Keratinocyte (primary cell): ENCODE data around the gene CDR2L. TPM values are rescaled to one million over a fixed set of nuclear protein-coding genes. Genes with fewer than 3 reads are reported as not detected.
A peak's percentile ranks its signal among the peaks of the same experiment; 100 is the strongest.

ENCODE experiments used
- DNase-seq: peaks from one replicate; pipeline ENCODE4 v3.0.0-alpha.2; 2011; ENCODE audit warnings: low read depth, missing footprints, low spot score
- FAIRE-seq: peaks from 2 replicates; lab custom pipeline; 2011; peaks lifted over from hg19 to GRCh38; lab: Jason Lieb, UNC
- H2AFZ ChIP-seq: 2 replicates; pipeline ENCODE4 v1.6.0; 2012; ENCODE audit warnings: low read length, control low read depth, inconsistent platforms; ENCODE audit not compliant: control insufficient read depth
- H3K27ac ChIP-seq: 2 replicates; pipeline ENCODE4 v1.5.1; 2011; ENCODE audit warnings: low read length; ENCODE audit not compliant: control insufficient read depth, insufficient read depth
- H3K27me3 ChIP-seq: 3 replicates; pipeline ENCODE4 v1.6.0; 2011; ENCODE audit warnings: low read length; ENCODE audit not compliant: control insufficient read depth, insufficient read depth; ENCODE audit errors: extremely low read depth
- H3K36me3 ChIP-seq, 2 experiments: 2 replicates in 1 of 2; 3 replicates in 1 of 2; pipeline ENCODE4 v1.5.1; 2011; ENCODE audit warnings: low read length in 2 of 2, mild to moderate bottlenecking in 1 of 2; ENCODE audit not compliant: control insufficient read depth in 2 of 2, insufficient read depth in 2 of 2; ENCODE audit errors: extremely low read depth in 1 of 2
- H3K4me1 ChIP-seq: 3 replicates; pipeline ENCODE4 v1.5.1; 2011; ENCODE audit warnings: low read length; ENCODE audit not compliant: control insufficient read depth, insufficient read depth; ENCODE audit errors: extremely low read depth
- H3K4me2 ChIP-seq: 3 replicates; pipeline ENCODE4 v1.6.0; 2011; ENCODE audit warnings: low read depth, low read length; ENCODE audit not compliant: control insufficient read depth, insufficient read depth; ENCODE audit errors: extremely low read depth
- H3K4me3 ChIP-seq, 3 experiments: fragments of 200-600 bp in 1 of 3; sonication (generic) in 1 of 3; 2 replicates in 2 of 3; 3 replicates in 1 of 3; pipeline ENCODE4 v1.5.1; 2011 to 2016; ENCODE audit warnings: low read length in 3 of 3, mild to moderate bottlenecking in 3 of 3, control low read depth in 2 of 3, inconsistent platforms in 1 of 3, low read depth in 1 of 3, mixed read lengths in 1 of 3, mixed run types in 1 of 3, moderate library complexity in 1 of 3; ENCODE audit not compliant: control insufficient read depth in 2 of 3, insufficient read depth in 2 of 3; ENCODE audit errors: extremely low read depth in 1 of 3
- H3K79me2 ChIP-seq: 2 replicates; pipeline ENCODE4 v1.6.0; 2012; ENCODE audit warnings: low read length; ENCODE audit not compliant: control insufficient read depth, insufficient read depth
- H3K9ac ChIP-seq: 3 replicates; pipeline ENCODE4 v1.6.0; 2011; ENCODE audit warnings: low read length; ENCODE audit not compliant: control insufficient read depth, insufficient read depth; ENCODE audit errors: extremely low read depth
- H3K9me1 ChIP-seq: 3 replicates; pipeline ENCODE4 v1.6.0; 2011; ENCODE audit warnings: low read length; ENCODE audit not compliant: control insufficient read depth, insufficient read depth; ENCODE audit errors: extremely low read depth
- H3K9me3 ChIP-seq: 2 replicates; pipeline ENCODE4 v1.5.1; 2012; ENCODE audit warnings: low read depth, low read length; ENCODE audit not compliant: control insufficient read depth
- H4K20me1 ChIP-seq: 3 replicates; pipeline ENCODE4 v1.6.0; 2011; ENCODE audit warnings: low read length; ENCODE audit not compliant: control insufficient read depth, insufficient read depth; ENCODE audit errors: extremely low read depth
- EZH2 ChIP-seq: IDR thresholded peaks from one replicate; pipeline ENCODE4 v1.6.1; 2012; ENCODE audit warnings: inconsistent platforms, mild to moderate bottlenecking, low read length, moderate library complexity
- dilution Hi-C: fragments of 300-500 bp; cut with MboI; formaldehyde crosslinking; loops from one replicate; pipeline ENCODE4 v1.7.0; 2020; ENCODE audit warnings: low sequenced_read_pairs; ENCODE audit not compliant: extremely low pct_ligation_motif_present
- polyA plus RNA-seq, 5 experiments: library from polyadenylated mRNA; depleted of rRNA in 3 of 5; stranded (reverse) in 3 of 5; stranded (forward) in 1 of 5; unstranded in 1 of 5; fragments of >200 nt; gene quantifications; 1 replicate in 1 of 5; 2 replicates in 3 of 5; 3 replicates in 1 of 5; pipeline versions ENCODE4 v1.2.1 to v1.2.3, GENCODE V29; 2011 to 2012; ENCODE audit warnings: missing spikeins in 2 of 5, low read depth in 1 of 5, low replicate concordance in 1 of 5
- TF ChIP-seq, protein P1 (sequence below), 3 experiments: IDR thresholded peaks in 1 of 3; conservative IDR thresholded peaks in 1 of 3; optimal IDR thresholded peaks in 1 of 3; 2 replicates in 2 of 3; 3 replicates in 1 of 3; pipeline versions ENCODE3 to v1.5.1; 2011; ENCODE audit warnings: low read length in 3 of 3, mild to moderate bottlenecking in 3 of 3, moderate library complexity in 2 of 3, control low read depth in 1 of 3, inconsistent platforms in 1 of 3; ENCODE audit not compliant: insufficient read depth in 2 of 3; ENCODE audit errors: extremely low read depth in 1 of 3

CDR2L gene
- polyA plus RNA-seq, 1 donor (not counting 4 experiments of a cell fraction or from before 2014, with no cell fraction given), result 7.1 TPM

DNA sequence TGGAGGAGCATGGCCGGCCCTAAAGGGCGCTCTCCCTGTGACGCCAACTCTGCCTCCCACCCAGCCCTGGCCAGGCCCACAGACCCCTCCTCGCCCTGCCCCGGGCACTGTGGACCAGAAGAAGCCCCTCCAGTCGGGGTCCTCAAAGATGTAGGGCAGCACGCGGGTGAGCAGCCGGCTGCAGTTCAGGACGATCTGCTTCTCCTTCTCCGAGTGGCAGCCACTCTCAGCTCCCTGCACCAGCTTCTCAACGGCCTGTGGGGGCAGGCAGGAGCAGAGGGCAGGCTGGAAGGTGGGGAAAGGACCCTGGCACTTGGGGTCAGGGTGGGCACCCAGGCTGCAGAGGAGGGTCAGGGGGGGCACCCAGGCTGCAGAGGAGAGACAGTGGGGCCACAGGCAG is 23.8 kb upstream of the CDR2L start:
- Histone ChIP-seq H3K4me1 (peaks cover 14% of the 10 kb centered on the region), H3K9me3 (no peaks in the 10 kb centered on the region), H3K9ac (no peak overlapping the region), H3K36me3 (no peaks in the 10 kb centered on the region), H3K27ac (no peak overlapping the region), H4K20me1 (no peaks in the 10 kb centered on the region), H2AFZ (no peak overlapping the region), H3K4me3 (no peak overlapping the region), H3K9me1 (no peaks in the 10 kb centered on the region), H3K27me3 (no peaks in the 10 kb centered on the region), H3K79me2 (no peaks in the 10 kb centered on the region), H3K4me2 (no peak overlapping the region)
- dilution Hi-C loops, result no loop called here
- DNase-seq (no peak), FAIRE-seq (no peak)
- TF ChIP-seq, protein P1, sequence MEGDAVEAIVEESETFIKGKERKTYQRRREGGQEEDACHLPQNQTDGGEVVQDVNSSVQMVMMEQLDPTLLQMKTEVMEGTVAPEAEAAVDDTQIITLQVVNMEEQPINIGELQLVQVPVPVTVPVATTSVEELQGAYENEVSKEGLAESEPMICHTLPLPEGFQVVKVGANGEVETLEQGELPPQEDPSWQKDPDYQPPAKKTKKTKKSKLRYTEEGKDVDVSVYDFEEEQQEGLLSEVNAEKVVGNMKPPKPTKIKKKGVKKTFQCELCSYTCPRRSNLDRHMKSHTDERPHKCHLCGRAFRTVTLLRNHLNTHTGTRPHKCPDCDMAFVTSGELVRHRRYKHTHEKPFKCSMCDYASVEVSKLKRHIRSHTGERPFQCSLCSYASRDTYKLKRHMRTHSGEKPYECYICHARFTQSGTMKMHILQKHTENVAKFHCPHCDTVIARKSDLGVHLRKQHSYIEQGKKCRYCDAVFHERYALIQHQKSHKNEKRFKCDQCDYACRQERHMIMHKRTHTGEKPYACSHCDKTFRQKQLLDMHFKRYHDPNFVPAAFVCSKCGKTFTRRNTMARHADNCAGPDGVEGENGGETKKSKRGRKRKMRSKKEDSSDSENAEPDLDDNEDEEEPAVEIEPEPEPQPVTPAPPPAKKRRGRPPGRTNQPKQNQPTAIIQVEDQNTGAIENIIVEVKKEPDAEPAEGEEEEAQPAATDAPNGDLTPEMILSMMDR (optimal IDR thresholded peaks at IDR 0.05 in 1 of 3, IDR thresholded peaks at IDR 0.05 in 1 of 3, conservative IDR thresholded peaks at IDR 0.05 in 1 of 3; ENCODE audit: extremely low read depth in 1 of 3, insufficient read depth in 2 of 3, low read length in 3 of 3), result peak in 2 of 3 experiments; percentile 16 to 29
- no peak for TF ChIP-seq EZH2

DNA sequence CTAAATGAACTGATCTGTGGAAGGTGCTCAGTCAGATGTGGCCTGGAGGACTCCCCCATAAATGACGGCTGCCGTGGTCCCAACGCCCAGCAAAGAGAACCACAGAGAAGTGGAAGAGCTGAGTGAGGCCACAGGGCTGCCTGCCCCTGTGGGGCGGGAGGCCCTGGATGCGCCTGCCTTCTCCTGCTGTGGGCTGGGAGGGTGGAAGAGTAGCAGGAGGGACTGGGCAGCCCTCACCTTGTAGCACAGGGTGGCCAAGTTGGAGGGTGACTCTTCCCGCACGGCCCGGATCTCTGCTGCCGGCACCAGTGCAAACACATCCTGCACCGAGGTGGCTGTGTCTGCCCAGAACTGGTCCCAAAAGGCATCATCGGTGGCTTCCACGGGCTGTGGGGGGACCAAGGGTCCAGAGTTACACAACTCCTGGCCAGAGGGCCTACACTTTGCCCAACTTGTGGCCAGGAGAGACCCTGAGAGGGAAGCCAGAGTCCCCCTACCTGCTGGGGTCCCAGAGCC is 23.1 kb upstream of the CDR2L start:
- DNase-seq (no peak), FAIRE-seq (no peak)
- no peak overlapping the region for H3K4me3 ChIP-seq
- H4K20me1 ChIP-seq, result no peaks in the 10 kb centered on the region
- H2AFZ ChIP-seq, result no peak overlapping the region
- dilution Hi-C loops, result no loop called here
- TF ChIP-seq EZH2, result no peak
- TF ChIP-seq, protein P1 (optimal IDR thresholded peaks at IDR 0.05 in 1 of 3, IDR thresholded peaks at IDR 0.05 in 1 of 3, conservative IDR thresholded peaks at IDR 0.05 in 1 of 3; ENCODE audit: extremely low read depth in 1 of 3, insufficient read depth in 2 of 3, low read length in 3 of 3), result no peak
- H3K79me2 ChIP-seq, result no peaks in the 10 kb centered on the region
- peaks cover 17% of the 10 kb centered on the region for H3K4me1 ChIP-seq
- no peaks in the 10 kb centered on the region for H3K9me1 ChIP-seq
- no peaks in the 10 kb centered on the region for H3K36me3 ChIP-seq
- H3K27me3 ChIP-seq, result no peaks in the 10 kb centered on the region
- no peaks in the 10 kb centered on the region for H3K9me3 ChIP-seq
- no peak overlapping the region for H3K4me2 ChIP-seq
- H3K27ac ChIP-seq, result no peak overlapping the region
- H3K9ac ChIP-seq, result no peak overlapping the region
